Adrenal gland (tissue), 12 donors: ENCODE measurements around the gene P2RY8. TPM values are rescaled to one million over a fixed set of nuclear protein-coding genes. Genes with fewer than 3 reads are reported as not detected.
"Not testable (repeated sequence)": the region's sequence is repeated elsewhere in the genome, so short reads cannot be mapped to it uniquely, and the experiment has no call there.

Experiments
- DNase-seq, 7 donors: peaks; one replicate each; pipeline ENCODE4 v3.0.0-alpha.2; 2019 to 2020
- H3K27ac ChIP-seq, 5 donors: fragments of 200-600 bp; sonication (generic) in 4 of 5; 1 replicate in 3 of 5; 2 replicates in 2 of 5; pipeline versions ENCODE4 v1.5.1 to v1.8.0; 2016 to 2020; ENCODE audit warnings: mild to moderate bottlenecking in 1 of 5
- H3K27me3 ChIP-seq: fragments of 200-600 bp; 2 replicates; pipeline ENCODE4 v1.8.0; 2021
- H3K36me3 ChIP-seq, 2 donors: fragments of 200-600 bp; replicated peaks in 1 of 2; 1 replicate in 1 of 2; 2 replicates in 1 of 2; pipeline versions ENCODE4 v1.5.1 to v1.8.0; 2018 to 2022
- H3K4me1 ChIP-seq, 2 donors: fragments of 200-600 bp; replicated peaks in 1 of 2; 1 replicate in 1 of 2; 2 replicates in 1 of 2; pipeline versions ENCODE4 v1.5.1 to v1.8.0; 2018 to 2021
- H3K4me3 ChIP-seq, 4 donors: fragments of 200-600 bp; sonication (generic) in 3 of 4; one replicate each; pipeline ENCODE4 v1.5.1; 2016 to 2018
- H3K9me3 ChIP-seq, 3 donors: fragments of 200-600 bp; sonication (generic) in 1 of 3; replicated peaks in 1 of 3; 1 replicate in 2 of 3; 2 replicates in 1 of 3; pipeline versions ENCODE4 v1.5.1 to v1.8.0; 2016 to 2021
- CTCF ChIP-seq, 6 experiments: fragments of 450-650 bp in 4 of 6; fragments of 200-600 bp in 2 of 6; sonication (generic) in 1 of 6; IDR thresholded peaks; 1 replicate in 5 of 6; 2 replicates in 1 of 6; pipeline versions ENCODE4 v1.5.1 to v1.8.0; 2016 to 2021; ENCODE audit warnings: antibody characterized with exemption in 6 of 6, mild to moderate bottlenecking in 2 of 6, moderate library complexity in 1 of 6
- POLR2A ChIP-seq, 2 donors: fragments of 450-650 bp; IDR thresholded peaks; one replicate each; pipeline ENCODE4 v1.6.1; 2017; ENCODE audit warnings: antibody characterized with exemption in 2 of 2, mild to moderate bottlenecking in 2 of 2, moderate library complexity in 1 of 2
- WGBS, 4 donors: extraction: QIAGEN DNeasy Blood & Tissue Kit in 2 of 4; methylation state at CpG; one replicate each; pipeline versions ENCODE4 v1.1.5 to v1.1.7; 2013 to 2017; 5-methylcytosine and 5-hydroxymethylcytosine counted together
- intact Hi-C, 2 donors: fragments of 100-400 bp; cut with DNase I; formaldehyde crosslinking; loops; one replicate each; pipeline versions ENCODE4 v1.14.1 to v1.15.0; 2022 to 2023
- polyA plus RNA-seq, 3 donors: library from polyadenylated mRNA; stranded (reverse); fragments of 200-250 nt in 2 of 3; fragments of 350-450 nt in 1 of 3; fragmentation: Illumina TruSeq in 1 of 3; extraction: RNeasy Lipid Tissue Mini Kit (QIAGEN cat#74804) in 1 of 3; gene quantifications; one replicate each; pipeline ENCODE4 v1.2.3, GENCODE V29; 2013 to 2014
- total RNA-seq, 9 donors: library from RNA; depleted of rRNA in 4 of 9; stranded (reverse); fragments of >200 nt in 4 of 9; fragments of 120-200 nt in 1 of 9; fragmentation: NEBNext Ultra II Directional in 1 of 9; extraction: Animal tissue kit (Norgen Biotek cat#: 25700) in 1 of 9; gene quantifications; one replicate each; pipeline versions ENCODE4 v1.1.0 to v1.2.4, GENCODE V29; 2013 to 2023
- donor health status: healthy with polysubstance abuse.
- donor health status: Bipolar disorder and iron deficiency.
- donor health status: DM: yes; HTN: yes; CAD: no.
- donor health status: DM: no; HTN: no; CAD: no.
- donor health status: DM: no; HTN: no; CAD: no.
- donor health status: DM: yes; HTN: yes; CAD: no.

Gene P2RY8
- total and polyA plus RNA-seq, 12 donors = 1.9 to 13.4 (median 6.0) TPM

- no peaks in the 10 kb centered on the region for H3K9me3 ChIP-seq
- H3K4me3 ChIP-seq = no peak overlapping the region
- peak in 1 of 7 donors; percentile 10 for DNase-seq
- intact Hi-C loops = no loop called here
- H3K36me3 ChIP-seq = no peaks in the 10 kb centered on the region
- WGBS, 4 donors = 89 to 100% (median 94%) methylated on average over 1 of the region's 1 CpG
- H3K27me3 ChIP-seq = no peaks in the 10 kb centered on the region
- TF ChIP-seq CTCF (IDR thresholded peaks at IDR 0.05) (no peak), POLR2A (IDR thresholded peaks at IDR 0.05) (no peak)
- H3K4me1 ChIP-seq = no peaks in the 10 kb centered on the region
- H3K27ac ChIP-seq = no peak overlapping the region
These were observed 61.1 kb downstream of the P2RY8 start for GRCh38 chrX:1475881-1476280.

- no peak for TF ChIP-seq POLR2A (IDR thresholded peaks at IDR 0.05)
- no peak for TF ChIP-seq CTCF (IDR thresholded peaks at IDR 0.05)
- no peaks in the 10 kb centered on the region for H3K9me3 ChIP-seq
- no peak for DNase-seq
- H3K36me3 ChIP-seq = no peaks in the 10 kb centered on the region
- H3K27ac ChIP-seq = no peak overlapping the region
- intact Hi-C loops = no loop called here
- no peaks in the 10 kb centered on the region for H3K27me3 ChIP-seq
- WGBS, 4 donors = 88 to 94% (median 89%) methylated on average over 4 of the region's 4 CpGs
- H3K4me3 ChIP-seq = no peak overlapping the region
- H3K4me1 ChIP-seq = no peaks in the 10 kb centered on the region
These were observed 61.5 kb downstream of the P2RY8 start for GRCh38 chrX:1475481-1475880.

- H3K4me3 ChIP-seq, H3K4me1 ChIP-seq, H3K27ac ChIP-seq, H3K9me3 ChIP-seq, DNase-seq, H3K36me3 ChIP-seq, intact Hi-C loops, H3K27me3 ChIP-seq: not testable (repeated sequence)
- 74 to 84% (median 79%) methylated on average over 2 of the region's 2 CpGs for WGBS, 4 donors
These were observed 62.4 kb downstream of the P2RY8 start for GRCh38 chrX:1474593-1474992.

GRCh38 chrX:1472975-1473374 lies 64.0 kb downstream of the P2RY8 start:
- intact Hi-C loops = no loop called here
- H3K27me3 ChIP-seq = no peaks in the 10 kb centered on the region

More at GRCh38 chrX:1472975-1473374, 64.0 kb downstream of the P2RY8 start:
- Histone ChIP-seq H3K4me3 (no peak overlapping the region), H3K27ac (no peak overlapping the region), H3K9me3 (no peaks in the 10 kb centered on the region), H3K36me3 (no peaks in the 10 kb centered on the region), H3K4me1 (no peaks in the 10 kb centered on the region)
- WGBS, 4 donors = 87 to 93% (median 91%) methylated on average over 2 of the region's 2 CpGs
- peak in 1 of 7 donors; percentile 5 for DNase-seq
- TF ChIP-seq CTCF (IDR thresholded peaks at IDR 0.05) (no peak), POLR2A (IDR thresholded peaks at IDR 0.05) (no peak)
